SK-N-SH (cell line): ENCODE results near the gene DBNDD2. TPM values are rescaled to one million over a fixed set of nuclear protein-coding genes. Genes with fewer than 3 reads are reported as not detected.

Source experiments
- CTCF ChIA-PET: fragments of 300-600, 350-600 bp; formaldehyde crosslinking; extraction: SDS; loops from one replicate; lab custom pipeline; 2021; lab: Yijun Ruan, JAX
- POLR2A ChIA-PET: fragments of 350-600 bp; sonication (Branson Sonifier 250); formaldehyde crosslinking; extraction: SDS; loops from one replicate; lab custom pipeline; 2020; ENCODE audit warnings: antibody characterized with exemption, inconsistent platforms; lab: Yijun Ruan, JAX
- DNase-seq: peaks from one replicate; pipeline ENCODE4 v3.0.0; 2012
- H2AFZ ChIP-seq: fragments of 200-600 bp; sonication (generic); 2 replicates; pipeline ENCODE4 v1.8.1; 2016; ENCODE audit warnings: antibody characterized with exemption, mild to moderate bottlenecking, low read depth
- H3F3A ChIP-seq: fragments of 200-600 bp; sonication (generic); replicated peaks from 2 replicates; pipeline ENCODE3; 2016; ENCODE audit warnings: antibody characterized with exemption, mild to moderate bottlenecking; ENCODE audit not compliant: insufficient read depth
- H3K27ac ChIP-seq, 2 experiments: fragments of 200-500 bp in 1 of 2; fragments of 200-600 bp in 1 of 2; sonication (Bioruptor generic) in 1 of 2; sonication (generic), shearing (Covaris generic) in 1 of 2; 2 replicates each; pipeline versions ENCODE4 v1.5.1 to v1.6.1; 2014 to 2016; ENCODE audit warnings: low read depth in 2 of 2, inconsistent platforms in 1 of 2, low read length in 1 of 2, mild to moderate bottlenecking in 1 of 2, mixed read lengths in 1 of 2
- H3K27me3 ChIP-seq: fragments of 200-600 bp; sonication (generic), shearing (Covaris generic); 2 replicates; pipeline ENCODE4 v1.6.1; 2016; ENCODE audit warnings: mixed run types; ENCODE audit not compliant: insufficient read depth
- H3K36me3 ChIP-seq, 2 experiments: fragments of 200-500 bp in 1 of 2; fragments of 200-600 bp in 1 of 2; sonication (Bioruptor generic) in 1 of 2; sonication (generic) in 1 of 2; replicated peaks in 1 of 2; 2 replicates each; pipeline versions ENCODE3 to v1.5.1; 2014 to 2016; ENCODE audit warnings: low read length in 1 of 2, mild to moderate bottlenecking in 1 of 2; ENCODE audit not compliant: insufficient read depth in 2 of 2, control insufficient read depth in 1 of 2
- H3K4me1 ChIP-seq, 2 experiments: fragments of 200-500 bp in 1 of 2; fragments of 200-600 bp in 1 of 2; sonication (Bioruptor generic) in 1 of 2; sonication (generic), shearing (Covaris generic) in 1 of 2; 2 replicates each; pipeline versions ENCODE4 v1.5.1 to v1.6.1; 2014 to 2016; ENCODE audit warnings: low read depth in 1 of 2, low read length in 1 of 2, mixed run types in 1 of 2; ENCODE audit not compliant: insufficient read depth in 2 of 2, control insufficient read depth in 1 of 2
- H3K4me2 ChIP-seq: fragments of 200-600 bp; sonication (generic), shearing (Covaris generic); 2 replicates; pipeline ENCODE4 v1.6.1; 2017; ENCODE audit warnings: mixed run types
- H3K4me3 ChIP-seq, 2 experiments: fragments of 200-500 bp in 1 of 2; fragments of 200-600 bp in 1 of 2; sonication (Bioruptor generic) in 1 of 2; sonication (generic), shearing (Covaris generic) in 1 of 2; 2 replicates each; pipeline versions ENCODE4 v1.5.1 to v1.8.1; 2014 to 2016; ENCODE audit warnings: low read depth in 2 of 2, inconsistent platforms in 1 of 2, low read length in 1 of 2, mild to moderate bottlenecking in 1 of 2, mixed read lengths in 1 of 2, moderate library complexity in 1 of 2
- H3K79me2 ChIP-seq: fragments of 200-600 bp; sonication (generic); 2 replicates; pipeline ENCODE4 v1.8.1; 2017; ENCODE audit warnings: mild to moderate bottlenecking; ENCODE audit not compliant: insufficient read depth
- H3K9ac ChIP-seq: fragments of 200-600 bp; sonication (generic); 2 replicates; pipeline ENCODE4 v1.6.1; 2017; ENCODE audit warnings: mixed run types
- H3K9me2 ChIP-seq: fragments of 200-600 bp; sonication (generic); 2 replicates; pipeline ENCODE4 v1.6.1; 2017; ENCODE audit warnings: mixed run types
- H3K9me3 ChIP-seq: fragments of 200-600 bp; sonication (generic); 2 replicates; pipeline ENCODE4 v1.6.1; 2017; ENCODE audit warnings: mixed run types, mild to moderate bottlenecking, moderate library complexity
- H4K20me1 ChIP-seq: fragments of 200-600 bp; sonication (generic); 2 replicates; pipeline ENCODE4 v1.6.1; 2017; ENCODE audit warnings: mild to moderate bottlenecking, mixed run types; ENCODE audit not compliant: insufficient read depth
- CHD2 ChIP-seq: fragments of 150-350 bp; IDR thresholded peaks from 2 replicates; pipeline ENCODE4 v1.6.1; 2018; ENCODE audit warnings: low read length; ENCODE audit not compliant: partially characterized antibody
- EP300 ChIP-seq, 2 experiments: IDR thresholded peaks; 2 replicates each; pipeline versions ENCODE4 v1.4.0 to v1.6.1; 2012; ENCODE audit warnings: borderline replicate concordance in 1 of 2, low read depth in 1 of 2, low read length in 1 of 2
- EZH2phosphoT487 ChIP-seq: fragments of 200-600 bp; sonication (generic); IDR thresholded peaks from 2 replicates; pipeline ENCODE4 v1.6.1; 2017; ENCODE audit warnings: low read depth, mixed run types, mild to moderate bottlenecking, antibody characterized with exemption, moderate library complexity, borderline replicate concordance
- FOXM1 ChIP-seq: IDR thresholded peaks from 2 replicates; pipeline ENCODE4 v1.4.0; 2012; ENCODE audit warnings: low read depth, mild to moderate bottlenecking
- GABPA ChIP-seq: IDR thresholded peaks from 2 replicates; pipeline ENCODE4 v1.4.0; 2012; ENCODE audit warnings: low read depth, mild to moderate bottlenecking
- GATA2 ChIP-seq: sonication (generic); formaldehyde crosslinking; IDR thresholded peaks from 2 replicates; pipeline ENCODE4 v1.5.0; 2020; ENCODE audit warnings: mild to moderate bottlenecking, missing genetic modification reagents
- MXI1 ChIP-seq: IDR thresholded peaks from 2 replicates; pipeline ENCODE4 v1.6.1; 2012; ENCODE audit warnings: mild to moderate bottlenecking, low read depth, low read length, improper control_type of control experiment
- POLR2AphosphoS5 ChIP-seq: IDR thresholded peaks from 2 replicates; pipeline ENCODE4 v1.6.1; 2012; ENCODE audit warnings: low read depth, low read length
- RCOR1 ChIP-seq: fragments of 150-350 bp; IDR thresholded peaks from 2 replicates; pipeline ENCODE4 v1.6.1; 2017; ENCODE audit warnings: antibody characterized with exemption, low read length
- SIN3A ChIP-seq: IDR thresholded peaks from 2 replicates; pipeline ENCODE4 v1.6.1; 2012; ENCODE audit warnings: low read depth, mild to moderate bottlenecking, low read length, moderate library complexity, borderline replicate concordance
- SMC3 ChIP-seq: IDR thresholded peaks from 2 replicates; pipeline ENCODE4 v1.6.1; 2012; ENCODE audit warnings: low read depth, low read length, improper control_type of control experiment
- TAF1 ChIP-seq: IDR thresholded peaks from 2 replicates; pipeline ENCODE4 v1.6.1; 2012; ENCODE audit warnings: low read depth, mild to moderate bottlenecking, low read length, moderate library complexity, borderline replicate concordance
- TCF12 ChIP-seq: IDR thresholded peaks from 2 replicates; pipeline ENCODE4 v1.4.0; 2012
- TEAD4 ChIP-seq: IDR thresholded peaks from 2 replicates; pipeline ENCODE4 v1.4.0; 2012; ENCODE audit warnings: mild to moderate bottlenecking, borderline replicate concordance; ENCODE audit not compliant: insufficient read depth
- YY1 ChIP-seq: IDR thresholded peaks from 2 replicates; pipeline ENCODE4 v1.4.0; 2012; ENCODE audit warnings: low read depth, mild to moderate bottlenecking
- WGBS: methylation state at CpG from one replicate; pipeline ENCODE4 v1.1.6; 2017; ENCODE audit warnings: low lambda C conversion rate; 5-methylcytosine and 5-hydroxymethylcytosine counted together
- polyA plus RNA-seq, 3 experiments: library from polyadenylated mRNA; depleted of rRNA; stranded (reverse); fragments of >200 nt; gene quantifications; 2 replicates each; pipeline ENCODE4 v1.2.3, GENCODE V29; 2012
- TF ChIP-seq, protein P1 (sequence below): IDR thresholded peaks from 2 replicates; pipeline ENCODE4; 2012
- TF ChIP-seq, protein P2 (sequence below): IDR thresholded peaks from 2 replicates; pipeline ENCODE4 v1.4.0; 2012; ENCODE audit warnings: low read depth
- TF ChIP-seq, protein P3 (sequence below): fragments of 150-350 bp; IDR thresholded peaks from 2 replicates; pipeline ENCODE4 v1.6.1; 2017; ENCODE audit warnings: antibody characterized with exemption, low read length, low read depth, borderline replicate concordance
- TF ChIP-seq, protein P4 (sequence below): fragments of 200-600 bp; sonication (generic); IDR thresholded peaks from 2 replicates; pipeline ENCODE4 v1.6.1; 2017; ENCODE audit warnings: antibody characterized with exemption, mild to moderate bottlenecking, moderate library complexity
- TF ChIP-seq, protein P5 (sequence below): IDR thresholded peaks from 2 replicates; pipeline ENCODE4 v1.4.0; 2012; ENCODE audit warnings: low read depth, borderline replicate concordance

The DBNDD2 gene
- polyA plus RNA-seq, 1 of the 3 experiments (the other 2 are of a cell fraction), result 22.4 TPM

DNA sequence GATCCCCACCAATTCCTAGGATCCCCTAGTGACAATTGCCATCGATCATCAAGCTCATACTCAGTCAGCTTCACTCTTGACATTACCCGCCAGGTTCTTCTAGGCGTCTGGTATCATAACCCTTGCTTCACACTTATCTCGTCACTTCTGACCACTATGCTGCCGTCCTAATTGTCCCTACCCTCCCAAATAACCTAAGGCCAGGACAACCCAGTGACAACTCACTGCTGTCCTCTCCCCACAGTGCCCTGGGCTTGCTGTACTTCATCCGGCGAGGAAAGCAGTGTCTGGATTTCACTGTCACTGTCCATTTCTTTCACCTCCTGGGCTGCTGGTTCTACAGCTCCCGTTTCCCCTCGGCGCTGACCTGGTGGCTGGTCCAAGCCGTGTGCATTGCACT lies 41.5 kb upstream of the DBNDD2 start:
- H3K4me3 ChIP-seq, result no peak overlapping the region
- WGBS, result 93% methylated on average over 11 of the region's 11 CpGs
- no peak overlapping the region for H2AFZ ChIP-seq
- peaks cover 0 to 9% of the 10 kb centered on the region in 2 experiments; a peak in 1 of 4 replicates for H3K4me1 ChIP-seq
- H4K20me1 ChIP-seq, result no peaks in the 10 kb centered on the region
- peaks cover 32 to 41% of the 10 kb centered on the region in 2 experiments for H3K36me3 ChIP-seq
- H3K27ac ChIP-seq, result no peak overlapping the region
- H3K4me2 ChIP-seq, result no peak overlapping the region
- H3K79me2 ChIP-seq, result peaks cover 27% of the 10 kb centered on the region
- no peaks in the 10 kb centered on the region for H3F3A ChIP-seq
- H3K9ac ChIP-seq, result no peak overlapping the region
- ChIA-PET POLR2A (no interaction called here), CTCF (interaction anchor here (0.9 to 15.6 kb wide), 6 partner anchors 10 to 405 kb away, joined by 3 to 143 read pairs (median 4); no protein-coding TSS in a partner anchor)
- DNase-seq, result no peak
- no peaks in the 10 kb centered on the region for H3K9me2 ChIP-seq
- TF ChIP-seq, protein P1, sequence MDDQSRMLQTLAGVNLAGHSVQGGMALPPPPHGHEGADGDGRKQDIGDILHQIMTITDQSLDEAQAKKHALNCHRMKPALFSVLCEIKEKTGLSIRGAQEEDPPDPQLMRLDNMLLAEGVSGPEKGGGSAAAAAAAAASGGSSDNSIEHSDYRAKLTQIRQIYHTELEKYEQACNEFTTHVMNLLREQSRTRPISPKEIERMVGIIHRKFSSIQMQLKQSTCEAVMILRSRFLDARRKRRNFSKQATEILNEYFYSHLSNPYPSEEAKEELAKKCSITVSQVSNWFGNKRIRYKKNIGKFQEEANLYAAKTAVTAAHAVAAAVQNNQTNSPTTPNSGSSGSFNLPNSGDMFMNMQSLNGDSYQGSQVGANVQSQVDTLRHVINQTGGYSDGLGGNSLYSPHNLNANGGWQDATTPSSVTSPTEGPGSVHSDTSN, result no peak
- TF ChIP-seq GABPA (no peak), TAF1 (no peak), SMC3 (no peak), RCOR1 (no peak), EZH2phosphoT487 (no peak)
- TF ChIP-seq, protein P2, sequence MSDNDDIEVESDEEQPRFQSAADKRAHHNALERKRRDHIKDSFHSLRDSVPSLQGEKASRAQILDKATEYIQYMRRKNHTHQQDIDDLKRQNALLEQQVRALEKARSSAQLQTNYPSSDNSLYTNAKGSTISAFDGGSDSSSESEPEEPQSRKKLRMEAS, result no peak
- TF ChIP-seq, protein P3, sequence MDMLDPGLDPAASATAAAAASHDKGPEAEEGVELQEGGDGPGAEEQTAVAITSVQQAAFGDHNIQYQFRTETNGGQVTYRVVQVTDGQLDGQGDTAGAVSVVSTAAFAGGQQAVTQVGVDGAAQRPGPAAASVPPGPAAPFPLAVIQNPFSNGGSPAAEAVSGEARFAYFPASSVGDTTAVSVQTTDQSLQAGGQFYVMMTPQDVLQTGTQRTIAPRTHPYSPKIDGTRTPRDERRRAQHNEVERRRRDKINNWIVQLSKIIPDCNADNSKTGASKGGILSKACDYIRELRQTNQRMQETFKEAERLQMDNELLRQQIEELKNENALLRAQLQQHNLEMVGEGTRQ, result no peak
- no peaks in the 10 kb centered on the region for H3K27me3 ChIP-seq
- no peaks in the 10 kb centered on the region for H3K9me3 ChIP-seq

DNA sequence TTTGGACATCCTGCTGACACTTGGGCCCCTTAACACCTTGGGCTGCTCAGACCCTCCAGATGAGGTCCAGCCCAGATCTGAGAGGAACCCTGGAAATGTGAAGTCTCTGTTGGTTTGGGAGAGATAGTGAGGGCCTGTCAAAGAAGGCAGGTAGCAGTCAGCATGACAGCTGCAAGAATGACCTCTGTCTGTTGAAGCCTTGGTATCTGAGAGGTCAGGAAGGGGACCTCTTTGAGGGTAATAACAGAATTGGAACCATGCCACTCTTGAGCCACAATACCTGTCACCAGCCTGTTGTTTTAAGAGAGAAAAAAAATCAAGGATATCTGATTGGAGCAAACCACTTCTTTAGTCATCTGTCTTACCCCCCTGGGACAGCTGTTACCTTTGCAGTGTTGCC lies 41.0 kb upstream of the DBNDD2 start:
- POLR2A ChIA-PET, result no interaction called here
- Histone ChIP-seq H3F3A (no peaks in the 10 kb centered on the region), H3K27me3 (no peaks in the 10 kb centered on the region), H3K27ac (no peak overlapping the region), H2AFZ (no peak overlapping the region), H3K4me3 (no peak overlapping the region), H3K9me3 (no peaks in the 10 kb centered on the region), H3K36me3 (peaks cover 32 to 41% of the 10 kb centered on the region in 2 experiments), H3K4me2 (no peak overlapping the region)
- CTCF ChIA-PET, result interaction anchor here (0.6 to 15.6 kb wide), 6 partner anchors 9 to 404 kb away, joined by 3 to 143 read pairs (median 4); no protein-coding TSS in a partner anchor
- TF ChIP-seq, protein P4, sequence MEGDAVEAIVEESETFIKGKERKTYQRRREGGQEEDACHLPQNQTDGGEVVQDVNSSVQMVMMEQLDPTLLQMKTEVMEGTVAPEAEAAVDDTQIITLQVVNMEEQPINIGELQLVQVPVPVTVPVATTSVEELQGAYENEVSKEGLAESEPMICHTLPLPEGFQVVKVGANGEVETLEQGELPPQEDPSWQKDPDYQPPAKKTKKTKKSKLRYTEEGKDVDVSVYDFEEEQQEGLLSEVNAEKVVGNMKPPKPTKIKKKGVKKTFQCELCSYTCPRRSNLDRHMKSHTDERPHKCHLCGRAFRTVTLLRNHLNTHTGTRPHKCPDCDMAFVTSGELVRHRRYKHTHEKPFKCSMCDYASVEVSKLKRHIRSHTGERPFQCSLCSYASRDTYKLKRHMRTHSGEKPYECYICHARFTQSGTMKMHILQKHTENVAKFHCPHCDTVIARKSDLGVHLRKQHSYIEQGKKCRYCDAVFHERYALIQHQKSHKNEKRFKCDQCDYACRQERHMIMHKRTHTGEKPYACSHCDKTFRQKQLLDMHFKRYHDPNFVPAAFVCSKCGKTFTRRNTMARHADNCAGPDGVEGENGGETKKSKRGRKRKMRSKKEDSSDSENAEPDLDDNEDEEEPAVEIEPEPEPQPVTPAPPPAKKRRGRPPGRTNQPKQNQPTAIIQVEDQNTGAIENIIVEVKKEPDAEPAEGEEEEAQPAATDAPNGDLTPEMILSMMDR, result no peak
- no peak for TF ChIP-seq MXI1
- no peak for TF ChIP-seq YY1
- TF ChIP-seq GATA2 (CRISPR knock-in tag), result no peak
- TF ChIP-seq, protein P5, sequence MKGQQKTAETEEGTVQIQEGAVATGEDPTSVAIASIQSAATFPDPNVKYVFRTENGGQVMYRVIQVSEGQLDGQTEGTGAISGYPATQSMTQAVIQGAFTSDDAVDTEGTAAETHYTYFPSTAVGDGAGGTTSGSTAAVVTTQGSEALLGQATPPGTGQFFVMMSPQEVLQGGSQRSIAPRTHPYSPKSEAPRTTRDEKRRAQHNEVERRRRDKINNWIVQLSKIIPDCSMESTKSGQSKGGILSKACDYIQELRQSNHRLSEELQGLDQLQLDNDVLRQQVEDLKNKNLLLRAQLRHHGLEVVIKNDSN, result no peak
- no peak for TF ChIP-seq TCF12
- no peak for TF ChIP-seq TEAD4
- TF ChIP-seq FOXM1, result no peak
- no peak for TF ChIP-seq SIN3A
- no peak for TF ChIP-seq POLR2AphosphoS5
- no peak for TF ChIP-seq EP300 (IDR thresholded peaks at IDR 0.05; ENCODE audit: borderline replicate concordance in 1 of 2, low read depth in 1 of 2, low read length in 1 of 2)
- TF ChIP-seq, protein P1, result no peak
- TF ChIP-seq SMC3, result no peak
- no peak for TF ChIP-seq CHD2
- TF ChIP-seq RCOR1, result no peak
- TF ChIP-seq, all 33 proteins: peak for 0
- Histone ChIP-seq H3K79me2 (peaks cover 27% of the 10 kb centered on the region), H3K9ac (no peak overlapping the region), H3K9me2 (no peaks in the 10 kb centered on the region), H3K4me1 (peaks cover 0 to 9% of the 10 kb centered on the region in 2 experiments; a peak in 1 of 4 replicates), H4K20me1 (no peaks in the 10 kb centered on the region)
- DNase-seq, result no peak
